Vagina (tissue), 2 donors: Measurements from ENCODE around the gene KRTAP5-10.
"Not testable (repeated sequence)": the region's sequence is repeated elsewhere in the genome, so short reads cannot be mapped to it uniquely, and the experiment has no call there.

Source experiments
- POLR2A ChIP-seq, 2 donors: fragments of 450-650 bp; IDR thresholded peaks; one replicate each; pipeline ENCODE4 v1.6.1; 2017; ENCODE audit warnings: antibody characterized with exemption in 2 of 2, mild to moderate bottlenecking in 2 of 2, moderate library complexity in 2 of 2
- POLR2AphosphoS5 ChIP-seq, 2 donors: sonication (generic); formaldehyde crosslinking; IDR thresholded peaks; one replicate each; pipeline ENCODE4 v1.9.0; 2017; ENCODE audit warnings: antibody characterized with exemption in 2 of 2, mild to moderate bottlenecking in 2 of 2, low read depth in 1 of 2; ENCODE audit not compliant: insufficient read depth in 1 of 2
- TF ChIP-seq, protein P1 (sequence below), 3 experiments: fragments of 450-650 bp in 2 of 3; fragments of 200-600 bp in 1 of 3; sonication (generic) in 1 of 3; IDR thresholded peaks; one replicate each; pipeline ENCODE4 v1.5.1; 2017 to 2019; ENCODE audit warnings: antibody characterized with exemption in 3 of 3, mild to moderate bottlenecking in 2 of 3, moderate library complexity in 2 of 3

DNA sequence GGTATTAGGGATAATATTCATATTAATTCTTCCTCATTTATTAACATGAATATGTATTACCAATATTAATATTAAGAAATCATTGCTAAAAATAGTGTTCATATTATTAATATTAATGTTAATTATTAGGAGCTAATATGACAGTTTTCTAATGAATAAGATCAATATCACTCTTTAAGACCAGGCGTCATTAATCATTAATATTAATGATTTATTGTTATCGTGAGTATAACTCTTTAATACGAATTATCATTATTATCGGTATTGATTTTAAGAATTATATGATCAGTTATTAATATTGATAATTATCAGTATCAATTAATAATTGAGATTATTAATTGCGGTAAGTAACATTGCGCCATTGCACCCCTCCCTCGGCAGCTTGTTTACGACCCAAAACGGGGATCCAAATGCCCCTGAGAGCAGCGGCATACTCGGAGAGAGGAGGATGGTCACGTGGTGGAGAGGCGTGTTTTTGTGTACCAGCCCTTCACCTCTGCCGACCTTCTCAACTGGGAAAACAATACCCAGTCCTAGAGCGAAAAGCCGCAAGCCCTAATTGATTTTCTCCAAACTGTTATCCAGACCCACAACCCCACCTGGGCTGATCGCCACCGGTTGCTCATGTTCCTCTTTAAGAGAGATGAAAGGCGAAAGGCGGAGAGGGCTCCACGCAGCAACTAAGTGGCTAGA is 46.0 kb downstream of the KRTAP5-10 start:
- TF ChIP-seq POLR2A (IDR thresholded peaks at IDR 0.05); POLR2AphosphoS5 (IDR thresholded peaks at IDR 0.05; ENCODE audit: insufficient read depth in 1 of 2, low read depth in 1 of 2): not testable (repeated sequence)
- TF ChIP-seq, protein P1, sequence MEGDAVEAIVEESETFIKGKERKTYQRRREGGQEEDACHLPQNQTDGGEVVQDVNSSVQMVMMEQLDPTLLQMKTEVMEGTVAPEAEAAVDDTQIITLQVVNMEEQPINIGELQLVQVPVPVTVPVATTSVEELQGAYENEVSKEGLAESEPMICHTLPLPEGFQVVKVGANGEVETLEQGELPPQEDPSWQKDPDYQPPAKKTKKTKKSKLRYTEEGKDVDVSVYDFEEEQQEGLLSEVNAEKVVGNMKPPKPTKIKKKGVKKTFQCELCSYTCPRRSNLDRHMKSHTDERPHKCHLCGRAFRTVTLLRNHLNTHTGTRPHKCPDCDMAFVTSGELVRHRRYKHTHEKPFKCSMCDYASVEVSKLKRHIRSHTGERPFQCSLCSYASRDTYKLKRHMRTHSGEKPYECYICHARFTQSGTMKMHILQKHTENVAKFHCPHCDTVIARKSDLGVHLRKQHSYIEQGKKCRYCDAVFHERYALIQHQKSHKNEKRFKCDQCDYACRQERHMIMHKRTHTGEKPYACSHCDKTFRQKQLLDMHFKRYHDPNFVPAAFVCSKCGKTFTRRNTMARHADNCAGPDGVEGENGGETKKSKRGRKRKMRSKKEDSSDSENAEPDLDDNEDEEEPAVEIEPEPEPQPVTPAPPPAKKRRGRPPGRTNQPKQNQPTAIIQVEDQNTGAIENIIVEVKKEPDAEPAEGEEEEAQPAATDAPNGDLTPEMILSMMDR (IDR thresholded peaks at IDR 0.05), result not testable (repeated sequence)
